MCF 10A (cell line): ENCODE results near the gene RWDD2A. TPM values are rescaled to one million over a fixed set of nuclear protein-coding genes. Genes with fewer than 3 reads are reported as not detected.

Source experiments
- BruUV-seq: library from RNA; stranded (reverse); fragments of 400-500 nt; replicated peaks from 2 replicates; lab custom pipeline; 2021; lab: Mats Ljungman, UMichigan
- CTCF ChIA-PET: fragments of 300-600 bp; sonication (Branson Sonifier 250); formaldehyde crosslinking; extraction: SDS; loops from one replicate; lab custom pipeline; 2021; ENCODE audit warnings: antibody characterized with exemption, inconsistent platforms; lab: Yijun Ruan, JAX
- POLR2A ChIA-PET: fragments of 300-600, 350-650 bp; sonication (Branson Sonifier 250); formaldehyde crosslinking; extraction: SDS; loops from one replicate; lab custom pipeline; 2020; ENCODE audit warnings: antibody characterized with exemption, inconsistent platforms; lab: Yijun Ruan, JAX
- DNase-seq: peaks from one replicate; pipeline ENCODE4 v3.0.0-alpha.2; 2018; ENCODE audit not compliant: unreplicated experiment
- H3K27ac Mint-ChIP-seq: one replicate; pipeline ENCODE4 v1.8.0; 2022; ENCODE audit warnings: mild to moderate bottlenecking, low read depth, mixed read lengths; ENCODE audit not compliant: unreplicated experiment
- H3K27me3 Mint-ChIP-seq: one replicate; pipeline ENCODE4 v1.8.0; 2022; ENCODE audit warnings: mixed read lengths; ENCODE audit not compliant: insufficient read depth, unreplicated experiment
- H3K36me3 Mint-ChIP-seq: one replicate; pipeline ENCODE4 v1.8.0; 2022; ENCODE audit warnings: mild to moderate bottlenecking, moderate library complexity, mixed read lengths; ENCODE audit not compliant: insufficient read depth, unreplicated experiment
- H3K4me1 Mint-ChIP-seq: one replicate; pipeline ENCODE4 v1.8.0; 2022; ENCODE audit warnings: mixed read lengths; ENCODE audit not compliant: insufficient read depth, unreplicated experiment
- H3K4me3 Mint-ChIP-seq: one replicate; pipeline ENCODE4 v1.8.0; 2022; ENCODE audit warnings: mild to moderate bottlenecking, moderate library complexity, mixed read lengths; ENCODE audit not compliant: unreplicated experiment
- H3K9me3 Mint-ChIP-seq: one replicate; pipeline ENCODE4 v1.8.0; 2022; ENCODE audit warnings: mixed read lengths; ENCODE audit not compliant: unreplicated experiment
- intact Hi-C: fragments of 100-400 bp; cut with micrococcal nuclease; formaldehyde crosslinking; loops from 2 replicates; pipeline ENCODE4 v1.14.1; 2022
- total RNA-seq: library from RNA; stranded (reverse); gene quantifications from 2 replicates; pipeline ENCODE4 v1.2.3, GENCODE V29; 2022
- TF ChIP-seq, protein P1 (sequence below): fragments of 200-600 bp; IDR thresholded peaks from one replicate; pipeline ENCODE4 v1.8.0; 2022; ENCODE audit warnings: antibody characterized with exemption, mild to moderate bottlenecking; ENCODE audit not compliant: unreplicated experiment

The RWDD2A gene
- total RNA-seq, 1 experiment from 2014 or later, result 6.5 TPM

DNA sequence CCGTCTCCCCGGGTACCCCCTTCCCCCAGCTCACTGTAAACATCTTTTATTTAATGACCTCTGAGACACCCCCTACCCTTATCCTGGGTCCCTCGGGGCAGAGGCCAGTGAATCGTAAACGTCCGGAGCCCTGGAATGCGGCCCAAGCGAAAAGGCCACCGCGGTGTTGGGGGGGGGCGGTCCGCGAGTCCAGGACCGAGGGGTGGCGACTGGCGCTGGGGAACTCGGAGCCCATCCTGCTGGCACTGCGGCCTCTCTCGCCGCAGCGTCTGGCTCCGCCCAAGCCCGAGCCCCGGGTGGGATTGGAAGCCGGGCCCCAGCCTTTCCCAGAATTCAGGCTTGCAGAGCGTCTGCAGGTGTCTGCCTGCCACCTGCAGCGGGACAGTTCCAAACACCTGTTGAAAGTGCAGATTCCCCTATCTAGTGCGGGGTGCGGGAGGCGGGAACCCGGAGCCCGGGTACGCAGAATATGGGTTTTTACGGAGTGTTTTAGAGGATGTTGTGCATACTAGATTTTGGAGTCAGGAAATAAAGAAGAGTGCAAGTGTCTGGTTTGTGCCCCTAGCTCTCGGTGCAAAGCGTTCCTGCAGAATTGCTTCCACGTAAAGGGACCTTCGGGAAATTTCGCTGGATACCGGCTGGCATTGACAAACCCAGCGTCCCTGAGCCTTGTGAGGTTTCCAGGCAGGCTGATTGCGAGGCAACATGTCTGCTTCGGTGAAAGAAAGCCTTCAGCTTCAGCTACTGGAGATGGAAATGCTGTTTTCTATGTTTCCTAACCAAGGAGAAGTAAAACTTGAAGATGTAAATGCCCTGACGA, 800 bp downstream of the RWDD2A start:
- no peaks in the 10 kb centered on the region for H3K4me1 Mint-ChIP-seq
- BruUV-seq, result no TSS peak
- DNase-seq, result peak; percentile 32

DNA sequence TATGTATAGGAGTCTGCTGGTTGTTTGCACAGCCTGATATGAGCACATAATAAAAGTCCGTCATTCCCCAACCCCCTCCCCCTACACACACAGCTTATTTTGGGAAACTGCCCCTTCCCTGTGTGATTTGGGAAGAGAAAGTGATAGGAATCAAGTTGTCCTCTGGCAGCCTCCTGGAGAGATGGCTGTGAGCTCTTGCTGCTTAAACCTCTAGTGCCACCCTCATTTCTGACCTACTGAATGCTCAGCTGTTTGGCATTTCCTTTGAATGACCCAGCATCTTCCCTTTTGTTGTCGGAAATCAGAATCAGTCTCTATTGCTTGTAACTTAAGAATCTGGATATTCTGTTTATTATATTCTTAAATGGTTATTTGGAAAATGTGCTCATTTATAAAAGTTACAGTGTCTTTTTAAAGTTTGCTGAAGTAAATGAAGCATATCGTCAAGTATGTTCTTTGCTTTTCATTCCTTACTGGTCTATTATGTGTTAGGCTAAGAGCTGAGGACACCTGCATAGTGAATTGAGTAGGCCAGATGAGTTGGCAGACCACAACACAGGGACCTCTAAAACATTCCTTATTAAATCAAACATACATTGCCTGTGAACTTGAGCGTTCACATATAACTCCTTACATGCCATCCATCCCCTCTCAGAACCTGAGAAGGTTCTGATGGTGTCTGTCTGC, 5.5 kb downstream of the RWDD2A start:
- no peak for DNase-seq
- H3K27me3 Mint-ChIP-seq, result no peaks in the 10 kb centered on the region
- H3K9me3 Mint-ChIP-seq, result no peaks in the 10 kb centered on the region
- H3K36me3 Mint-ChIP-seq, result peaks cover 16% of the 10 kb centered on the region
- H3K4me1 Mint-ChIP-seq, result peaks cover 8% of the 10 kb centered on the region
- TF ChIP-seq, protein P1, sequence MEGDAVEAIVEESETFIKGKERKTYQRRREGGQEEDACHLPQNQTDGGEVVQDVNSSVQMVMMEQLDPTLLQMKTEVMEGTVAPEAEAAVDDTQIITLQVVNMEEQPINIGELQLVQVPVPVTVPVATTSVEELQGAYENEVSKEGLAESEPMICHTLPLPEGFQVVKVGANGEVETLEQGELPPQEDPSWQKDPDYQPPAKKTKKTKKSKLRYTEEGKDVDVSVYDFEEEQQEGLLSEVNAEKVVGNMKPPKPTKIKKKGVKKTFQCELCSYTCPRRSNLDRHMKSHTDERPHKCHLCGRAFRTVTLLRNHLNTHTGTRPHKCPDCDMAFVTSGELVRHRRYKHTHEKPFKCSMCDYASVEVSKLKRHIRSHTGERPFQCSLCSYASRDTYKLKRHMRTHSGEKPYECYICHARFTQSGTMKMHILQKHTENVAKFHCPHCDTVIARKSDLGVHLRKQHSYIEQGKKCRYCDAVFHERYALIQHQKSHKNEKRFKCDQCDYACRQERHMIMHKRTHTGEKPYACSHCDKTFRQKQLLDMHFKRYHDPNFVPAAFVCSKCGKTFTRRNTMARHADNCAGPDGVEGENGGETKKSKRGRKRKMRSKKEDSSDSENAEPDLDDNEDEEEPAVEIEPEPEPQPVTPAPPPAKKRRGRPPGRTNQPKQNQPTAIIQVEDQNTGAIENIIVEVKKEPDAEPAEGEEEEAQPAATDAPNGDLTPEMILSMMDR, result no peak
- no TSS peak for BruUV-seq
- no peak overlapping the region for H3K4me3 Mint-ChIP-seq
- CTCF ChIA-PET, result interaction anchor here (0.6 to 8.1 kb wide), 6 partner anchors 14 to 316 kb away, joined by 3 to 68 read pairs (median 4); partner anchors contain the start of genes DOP1A and UBE3D
- intact Hi-C loops, result no loop called here
- no peak overlapping the region for H3K27ac Mint-ChIP-seq
- POLR2A ChIA-PET, result interaction anchor here (1.3 to 1.4 kb wide), 2 partner anchors 130 to 131 kb away, joined by 4 to 5 read pairs; partner anchors contain the start of gene DOP1A

More for the DNA sequence above, 800 bp downstream of the RWDD2A start:
- peaks cover 16% of the 10 kb centered on the region for H3K36me3 Mint-ChIP-seq
- no peaks in the 10 kb centered on the region for H3K27me3 Mint-ChIP-seq
- peak overlapping the region; percentile 90 for H3K27ac Mint-ChIP-seq
- TF ChIP-seq, protein P1, result no peak
- ChIA-PET CTCF (interaction anchor here (0.7 to 8.1 kb wide), 2 partner anchors 128 to 1192 kb away, joined by 3 to 68 read pairs; partner anchors contain the start of genes DOP1A and UBE3D), POLR2A (interaction anchor here (0.7 to 5.1 kb wide), 9 partner anchors 10 to 127 kb away, joined by 3 to 42 read pairs (median 5); partner anchors contain the start of genes DOP1A and UBE3D)
- no peaks in the 10 kb centered on the region for H3K9me3 Mint-ChIP-seq
- intact Hi-C loops, result loop anchor here (1.0 to 5.0 kb wide), 2 partner anchors 11 to 947 kb away; partner anchors contain the start of gene IBTK
- H3K4me3 Mint-ChIP-seq, result peak overlapping the region; percentile 88

DNA sequence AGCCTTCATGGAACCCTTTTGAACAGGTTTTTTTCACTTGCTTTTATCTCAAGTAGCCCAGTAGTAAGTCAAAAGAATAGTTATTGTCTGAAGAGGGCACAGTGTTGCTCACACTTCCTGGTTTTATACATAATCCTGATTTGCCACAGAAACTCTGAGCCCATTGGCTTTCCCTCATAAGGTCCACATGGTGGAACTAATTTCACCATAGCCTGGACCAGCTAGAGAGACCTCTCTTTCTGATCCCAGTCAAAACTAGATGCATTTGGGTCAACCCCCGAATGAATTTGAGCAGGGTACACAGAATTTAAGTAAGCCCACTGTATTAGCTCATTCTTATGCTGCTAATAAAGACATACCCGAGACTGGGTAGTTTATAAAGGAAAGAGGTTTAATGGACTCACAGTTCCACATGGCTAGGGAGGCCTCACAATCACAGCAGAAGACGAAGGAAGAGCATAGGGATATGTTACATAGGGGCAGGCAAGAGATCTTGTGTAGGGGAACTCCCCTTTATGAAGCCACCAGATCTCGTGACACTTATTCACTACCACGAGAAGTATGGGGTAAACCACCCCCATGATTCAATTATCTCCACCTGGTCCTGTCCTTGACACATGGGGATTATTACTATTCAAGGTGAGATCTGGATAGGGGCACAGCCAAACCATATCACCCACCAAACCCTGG, 6.2 kb downstream of the RWDD2A start:
- CTCF ChIA-PET, result interaction anchor here (0.9 to 8.1 kb wide), 4 partner anchors 17 to 219 kb away, joined by 3 to 68 read pairs (median 25); partner anchors contain the start of genes DOP1A and UBE3D
- H3K27ac Mint-ChIP-seq, result peak overlapping the region; percentile 3
- BruUV-seq, result no TSS peak

More for the DNA sequence above, 6.2 kb downstream of the RWDD2A start:
- no peak for DNase-seq
- peaks cover 8% of the 10 kb centered on the region for H3K4me1 Mint-ChIP-seq
- H3K4me3 Mint-ChIP-seq, result no peak overlapping the region
- H3K36me3 Mint-ChIP-seq, result peaks cover 16% of the 10 kb centered on the region
- no peaks in the 10 kb centered on the region for H3K9me3 Mint-ChIP-seq
- POLR2A ChIA-PET, result interaction anchor here (1.1 to 1.3 kb wide), 2 partner anchors 16 to 131 kb away, joined by 4 to 6 read pairs; partner anchors contain the start of gene DOP1A
- no peaks in the 10 kb centered on the region for H3K27me3 Mint-ChIP-seq
- TF ChIP-seq, protein P1, result no peak
- intact Hi-C loops, result no loop called here
